WTC11 (cell line): Measurements from ENCODE around the gene MT1F.
"Not testable (repeated sequence)": the region's sequence is repeated elsewhere in the genome, so short reads cannot be mapped to it uniquely, and the experiment has no call there.

ENCODE experiments used
- CREB1 ChIP-seq: sonication (generic); formaldehyde crosslinking; IDR thresholded peaks from 2 replicates; pipeline ENCODE4 v1.8.0; 2023; ENCODE audit warnings: mild to moderate bottlenecking, missing genetic modification reagents
- CTCF ChIP-seq: fragments of 200-600 bp; IDR thresholded peaks from 2 replicates; pipeline ENCODE4 v1.8.0; 2022; ENCODE audit warnings: antibody characterized with exemption
- E2F4 ChIP-seq: sonication (generic); formaldehyde crosslinking; IDR thresholded peaks from 2 replicates; pipeline ENCODE4 v1.8.1; 2022; ENCODE audit warnings: low read depth, mild to moderate bottlenecking, moderate library complexity, missing genetic modification reagents, borderline replicate concordance
- ELF4 ChIP-seq: sonication (generic); formaldehyde crosslinking; IDR thresholded peaks from 2 replicates; pipeline ENCODE4 v1.8.1; 2022; ENCODE audit warnings: low read depth, mild to moderate bottlenecking, moderate library complexity, missing genetic modification reagents
- ERG ChIP-seq: fragments of 250-450 bp; sonication (Bioruptor Pico); IDR thresholded peaks from 2 replicates; pipeline ENCODE4 v1.8.0; 2021; ENCODE audit warnings: mild to moderate bottlenecking
- IRF1 ChIP-seq: sonication (generic); formaldehyde crosslinking; IDR thresholded peaks from 2 replicates; pipeline ENCODE4 v1.8.0; 2023; ENCODE audit warnings: missing genetic modification reagents
- JUN ChIP-seq: sonication (generic); formaldehyde crosslinking; IDR thresholded peaks from 2 replicates; pipeline ENCODE4 v1.8.0; 2023; ENCODE audit warnings: mild to moderate bottlenecking, missing genetic modification reagents
- MAX ChIP-seq: sonication (generic); formaldehyde crosslinking; IDR thresholded peaks from 2 replicates; pipeline ENCODE4 v1.8.0; 2022; ENCODE audit warnings: mild to moderate bottlenecking, missing genetic modification reagents
- MXD4 ChIP-seq: fragments of 250-450 bp; sonication (Bioruptor Pico); IDR thresholded peaks from 2 replicates; pipeline ENCODE4 v1.8.0; 2021; ENCODE audit warnings: mild to moderate bottlenecking, moderate library complexity, borderline replicate concordance
- SP1 ChIP-seq: sonication (generic); formaldehyde crosslinking; conservative IDR thresholded peaks from 2 replicates; pipeline ENCODE4 v1.8.1; 2022; ENCODE audit warnings: missing genetic modification reagents
- ZNF121 ChIP-seq: sonication (generic); formaldehyde crosslinking; IDR thresholded peaks from 2 replicates; pipeline ENCODE4 v1.8.0; 2023; ENCODE audit warnings: missing genetic modification reagents
- ZNF138 ChIP-seq: sonication (generic); formaldehyde crosslinking; conservative IDR thresholded peaks from 2 replicates; pipeline ENCODE4 v1.8.1; 2022; ENCODE audit warnings: mild to moderate bottlenecking, moderate library complexity, missing genetic modification reagents
- ZNF416 ChIP-seq: fragments of 250-450 bp; sonication (Bioruptor Pico); IDR thresholded peaks from 2 replicates; pipeline ENCODE4 v1.9.0; 2021; ENCODE audit warnings: mild to moderate bottlenecking, inconsistent platforms
- ZNF532 ChIP-seq: fragments of 250-450 bp; sonication (Bioruptor Pico); IDR thresholded peaks from 2 replicates; pipeline ENCODE4 v1.9.0; 2021; ENCODE audit warnings: mild to moderate bottlenecking, borderline replicate concordance

- not testable (repeated sequence) for TF ChIP-seq CTCF; CREB1 (CRISPR knock-in tag); ZNF121 (CRISPR knock-in tag); ZNF532; IRF1 (CRISPR knock-in tag); ERG (CRISPR knock-in tag); ELF4 (CRISPR knock-in tag); ZNF138 (CRISPR knock-in tag); E2F4; MAX (CRISPR knock-in tag); SP1; JUN (CRISPR knock-in tag); MXD4 (CRISPR knock-in tag); ZNF416 (CRISPR knock-in tag)
These were observed 14.4 kb downstream of the MT1F start for GRCh38 chr16:56672171-56672570.
